Measurements from ENCODE around the gene SUB1.

Gene SUB1

GRCh38 chr5:32585446-32586275, at the start of gene SUB1:
Gene SUB1 (plus strand): TSS chr5:32585557. CDS start chr5:32588513, 2,956 bp downstream.
- peak; percentile 94 for ATAC-seq
- TF ChIP-seq ZNF565 (CRISPR knock-in tag; conservative IDR thresholded peaks at IDR 0.05; ENCODE audit: low read depth): no peak
- no peak for TF ChIP-seq CSDC2 (CRISPR knock-in tag; IDR thresholded peaks at IDR 0.05)

GRCh38 chr5:32536246-32536645, 49.1 kb upstream of the SUB1 start:
- no peak for ATAC-seq

GRCh38 chr5:32537437-32538029, 47.8 kb upstream of the SUB1 start:
- peak; percentile 60 for ATAC-seq

More at GRCh38 chr5:32536246-32536645, 49.1 kb upstream of the SUB1 start:
- TF ChIP-seq PPARA (CRISPR knock-in tag; IDR thresholded peaks at IDR 0.05; ENCODE audit: borderline replicate concordance) (no peak), BACH2 (CRISPR knock-in tag; IDR thresholded peaks at IDR 0.05; ENCODE audit: borderline replicate concordance) (no peak)

DNA sequence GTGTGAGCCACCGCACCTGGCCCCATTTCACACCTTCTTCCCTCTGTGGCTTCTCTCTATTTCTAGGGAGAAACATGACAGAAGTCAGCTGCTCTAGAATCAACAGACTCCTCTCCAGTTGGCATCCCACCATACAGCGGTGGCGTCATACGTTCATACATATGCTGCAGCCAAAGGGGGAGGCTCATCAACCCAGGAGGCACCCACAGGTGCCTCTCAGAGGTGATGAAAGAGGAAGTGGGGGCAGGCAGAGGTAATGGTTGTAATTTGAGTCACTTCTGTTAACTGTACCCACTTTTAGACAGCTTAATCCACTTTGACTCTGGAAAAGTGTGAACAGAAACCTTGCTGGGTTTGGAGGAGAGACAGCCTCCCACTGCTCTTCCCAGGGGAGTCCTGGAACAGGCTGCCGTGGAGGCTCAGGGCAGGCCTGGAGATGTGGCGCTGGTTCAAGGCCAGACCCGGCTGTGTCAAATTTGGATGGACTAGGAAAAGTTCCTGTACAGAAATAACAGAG, 47.3 kb upstream of the SUB1 start:
- ATAC-seq: no peak
- TF ChIP-seq ISL1 (CRISPR knock-in tag; IDR thresholded peaks at IDR 0.05) (no peak), ZNF70 (CRISPR knock-in tag; IDR thresholded peaks at IDR 0.05) (no peak), ZFP3 (CRISPR knock-in tag; IDR thresholded peaks at IDR 0.05) (no peak), ZNF8 (CRISPR knock-in tag; IDR thresholded peaks at IDR 0.05) (no peak), PATZ1 (CRISPR knock-in tag; IDR thresholded peaks at IDR 0.05; ENCODE audit: borderline replicate concordance) (no peak), SNAI2 (CRISPR knock-in tag; IDR thresholded peaks at IDR 0.05) (no peak), ZFP30 (CRISPR knock-in tag; IDR thresholded peaks at IDR 0.05) (no peak), TCF4 (CRISPR knock-in tag; IDR thresholded peaks at IDR 0.05; ENCODE audit: borderline replicate concordance) (no peak), BACH2 (CRISPR knock-in tag; IDR thresholded peaks at IDR 0.05; ENCODE audit: borderline replicate concordance) (no peak), GLIS3 (CRISPR knock-in tag; IDR thresholded peaks at IDR 0.05) (no peak), RARB (CRISPR knock-in tag; IDR thresholded peaks at IDR 0.05) (no peak), OSR1 (CRISPR knock-in tag; IDR thresholded peaks at IDR 0.05) (no peak), ZNF565 (CRISPR knock-in tag; conservative IDR thresholded peaks at IDR 0.05; ENCODE audit: low read depth) (no peak), ZC3H10 (CRISPR knock-in tag; IDR thresholded peaks at IDR 0.05) (no peak)
- TF ChIP-seq, protein P1, sequence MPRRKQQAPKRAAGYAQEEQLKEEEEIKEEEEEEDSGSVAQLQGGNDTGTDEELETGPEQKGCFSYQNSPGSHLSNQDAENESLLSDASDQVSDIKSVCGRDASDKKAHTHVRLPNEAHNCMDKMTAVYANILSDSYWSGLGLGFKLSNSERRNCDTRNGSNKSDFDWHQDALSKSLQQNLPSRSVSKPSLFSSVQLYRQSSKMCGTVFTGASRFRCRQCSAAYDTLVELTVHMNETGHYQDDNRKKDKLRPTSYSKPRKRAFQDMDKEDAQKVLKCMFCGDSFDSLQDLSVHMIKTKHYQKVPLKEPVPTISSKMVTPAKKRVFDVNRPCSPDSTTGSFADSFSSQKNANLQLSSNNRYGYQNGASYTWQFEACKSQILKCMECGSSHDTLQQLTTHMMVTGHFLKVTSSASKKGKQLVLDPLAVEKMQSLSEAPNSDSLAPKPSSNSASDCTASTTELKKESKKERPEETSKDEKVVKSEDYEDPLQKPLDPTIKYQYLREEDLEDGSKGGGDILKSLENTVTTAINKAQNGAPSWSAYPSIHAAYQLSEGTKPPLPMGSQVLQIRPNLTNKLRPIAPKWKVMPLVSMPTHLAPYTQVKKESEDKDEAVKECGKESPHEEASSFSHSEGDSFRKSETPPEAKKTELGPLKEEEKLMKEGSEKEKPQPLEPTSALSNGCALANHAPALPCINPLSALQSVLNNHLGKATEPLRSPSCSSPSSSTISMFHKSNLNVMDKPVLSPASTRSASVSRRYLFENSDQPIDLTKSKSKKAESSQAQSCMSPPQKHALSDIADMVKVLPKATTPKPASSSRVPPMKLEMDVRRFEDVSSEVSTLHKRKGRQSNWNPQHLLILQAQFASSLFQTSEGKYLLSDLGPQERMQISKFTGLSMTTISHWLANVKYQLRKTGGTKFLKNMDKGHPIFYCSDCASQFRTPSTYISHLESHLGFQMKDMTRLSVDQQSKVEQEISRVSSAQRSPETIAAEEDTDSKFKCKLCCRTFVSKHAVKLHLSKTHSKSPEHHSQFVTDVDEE (CRISPR knock-in tag; IDR thresholded peaks at IDR 0.05): no peak
- TF ChIP-seq, protein P2, sequence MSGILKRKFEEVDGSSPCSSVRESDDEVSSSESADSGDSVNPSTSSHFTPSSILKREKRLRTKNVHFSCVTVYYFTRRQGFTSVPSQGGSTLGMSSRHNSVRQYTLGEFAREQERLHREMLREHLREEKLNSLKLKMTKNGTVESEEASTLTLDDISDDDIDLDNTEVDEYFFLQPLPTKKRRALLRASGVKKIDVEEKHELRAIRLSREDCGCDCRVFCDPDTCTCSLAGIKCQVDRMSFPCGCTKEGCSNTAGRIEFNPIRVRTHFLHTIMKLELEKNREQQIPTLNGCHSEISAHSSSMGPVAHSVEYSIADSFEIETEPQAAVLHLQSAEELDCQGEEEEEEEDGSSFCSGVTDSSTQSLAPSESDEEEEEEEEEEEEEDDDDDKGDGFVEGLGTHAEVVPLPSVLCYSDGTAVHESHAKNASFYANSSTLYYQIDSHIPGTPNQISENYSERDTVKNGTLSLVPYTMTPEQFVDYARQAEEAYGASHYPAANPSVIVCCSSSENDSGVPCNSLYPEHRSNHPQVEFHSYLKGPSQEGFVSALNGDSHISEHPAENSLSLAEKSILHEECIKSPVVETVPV (CRISPR knock-in tag; IDR thresholded peaks at IDR 0.05): no peak
- TF ChIP-seq, protein P3, sequence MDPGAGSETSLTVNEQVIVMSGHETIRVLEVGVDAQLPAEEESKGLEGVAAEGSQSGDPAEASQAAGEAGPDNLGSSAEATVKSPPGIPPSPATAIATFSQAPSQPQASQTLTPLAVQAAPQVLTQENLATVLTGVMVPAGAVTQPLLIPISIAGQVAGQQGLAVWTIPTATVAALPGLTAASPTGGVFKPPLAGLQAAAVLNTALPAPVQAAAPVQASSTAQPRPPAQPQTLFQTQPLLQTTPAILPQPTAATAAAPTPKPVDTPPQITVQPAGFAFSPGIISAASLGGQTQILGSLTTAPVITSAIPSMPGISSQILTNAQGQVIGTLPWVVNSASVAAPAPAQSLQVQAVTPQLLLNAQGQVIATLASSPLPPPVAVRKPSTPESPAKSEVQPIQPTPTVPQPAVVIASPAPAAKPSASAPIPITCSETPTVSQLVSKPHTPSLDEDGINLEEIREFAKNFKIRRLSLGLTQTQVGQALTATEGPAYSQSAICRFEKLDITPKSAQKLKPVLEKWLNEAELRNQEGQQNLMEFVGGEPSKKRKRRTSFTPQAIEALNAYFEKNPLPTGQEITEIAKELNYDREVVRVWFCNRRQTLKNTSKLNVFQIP (CRISPR knock-in tag; IDR thresholded peaks at IDR 0.05; ENCODE audit: borderline replicate concordance, low read depth): no peak
